Activated CD4-positive, alpha-beta T cell treated with anti-CD3 and anti-CD28 coated beads, Interleukin-2, amount 10 ng/mL, durations not matched to agents 7 days and 5 days (primary cell): ENCODE measurements around the gene ZSCAN21. TPM values are rescaled to one million over a fixed set of nuclear protein-coding genes. Genes with fewer than 3 reads are reported as not detected.

Experiments
- CTCF ChIA-PET: fragments of 350-600 bp; sonication (Branson Sonifier 250); formaldehyde crosslinking; loops from one replicate; lab custom pipeline; 2021; ENCODE audit warnings: antibody characterized with exemption; lab: Charles Lee
- POLR2A ChIA-PET: fragments of 350-600 bp; sonication (Branson Sonifier 250); formaldehyde crosslinking; loops from one replicate; lab custom pipeline; 2021; ENCODE audit warnings: antibody characterized with exemption; lab: Charles Lee
- DNase-seq: peaks from one replicate; pipeline ENCODE4 v3.0.0-alpha.2; 2020
- H3K27ac Mint-ChIP-seq: one replicate; pipeline ENCODE4 v1.8.0; 2021; ENCODE audit warnings: mild to moderate bottlenecking, moderate library complexity, mixed read lengths
- H3K27me3 Mint-ChIP-seq: one replicate; pipeline ENCODE4 v1.8.0; 2021; ENCODE audit warnings: mixed read lengths
- H3K36me3 Mint-ChIP-seq: one replicate; pipeline ENCODE4 v1.8.0; 2021; ENCODE audit warnings: low read depth, mixed read lengths
- H3K4me1 Mint-ChIP-seq: one replicate; pipeline ENCODE4 v1.8.0; 2021; ENCODE audit warnings: mixed read lengths
- H3K4me3 Mint-ChIP-seq: one replicate; pipeline ENCODE4 v1.8.0; 2021; ENCODE audit warnings: mild to moderate bottlenecking, moderate library complexity, mixed read lengths
- H3K9me3 Mint-ChIP-seq: one replicate; pipeline ENCODE4 v1.8.0; 2021; ENCODE audit warnings: mixed read lengths
- total RNA-seq, 2 experiments: library from RNA; stranded (reverse); gene quantifications; one replicate each; pipeline ENCODE4 v1.2.3, GENCODE V29; 2021

Gene ZSCAN21
- total RNA-seq, 2 experiments from 2014 or later: 6.6 to 9.1 TPM

DNA sequence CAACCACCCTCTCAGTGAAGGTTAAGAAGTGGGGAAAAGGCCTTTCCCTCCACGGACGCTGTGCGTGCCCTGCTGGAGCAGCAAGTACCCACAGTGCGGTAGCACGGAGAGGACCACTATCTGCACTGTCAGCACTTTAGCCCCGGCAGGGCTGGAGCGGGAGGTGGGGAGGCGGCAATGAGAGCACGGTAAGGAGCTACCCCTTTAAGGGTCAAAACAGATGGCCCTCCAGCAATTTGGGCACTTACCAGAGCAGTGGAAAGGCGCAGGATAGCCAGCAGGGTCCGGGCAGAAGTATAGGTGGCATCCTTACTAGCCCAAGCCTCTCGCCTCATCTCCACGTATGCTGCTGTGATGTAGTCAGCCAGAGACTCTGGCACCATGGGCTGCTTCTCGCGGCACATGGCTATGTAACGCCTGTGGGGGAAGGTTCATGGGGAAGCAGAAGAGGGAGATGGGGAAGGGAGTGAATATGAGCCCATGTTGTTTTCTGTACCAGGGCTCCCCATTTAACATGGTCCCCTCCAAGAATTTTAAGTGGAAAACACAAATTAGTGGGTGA lies 44.4 kb downstream of the ZSCAN21 start:
- Mint-ChIP-seq H3K36me3 (peaks cover 89% of the 10 kb centered on the region), H3K4me3 (no peak overlapping the region), H3K9me3 (no peaks in the 10 kb centered on the region), H3K27me3 (no peaks in the 10 kb centered on the region), H3K27ac (no peak overlapping the region), H3K4me1 (peaks cover 51% of the 10 kb centered on the region)
- no peak for DNase-seq
- POLR2A ChIA-PET: no interaction called here
- CTCF ChIA-PET: interaction anchor here (1.7 kb wide), 1 partner anchor 12 kb away, joined by 5 read pairs; no protein-coding TSS in a partner anchor

DNA sequence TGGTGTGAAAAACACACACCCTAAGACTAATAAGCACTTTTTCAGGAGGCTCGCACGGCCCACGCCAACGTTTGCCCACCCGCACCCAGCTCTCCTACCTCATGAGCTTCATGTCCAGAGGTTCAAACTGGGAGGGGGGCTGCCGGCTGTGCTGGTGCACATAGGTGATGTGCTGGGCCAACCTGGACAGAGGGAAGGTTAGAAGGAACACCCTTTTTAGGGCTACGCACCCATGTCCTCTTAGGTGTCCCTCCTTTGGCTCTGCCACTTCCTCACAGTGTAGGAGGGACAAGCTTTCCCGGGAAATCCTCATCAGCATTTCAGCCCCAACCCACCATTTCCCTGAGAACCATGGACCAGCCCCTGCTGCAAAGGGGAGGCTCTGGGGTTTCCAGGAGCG lies 45.7 kb downstream of the ZSCAN21 start:
- peaks cover 94% of the 10 kb centered on the region for H3K36me3 Mint-ChIP-seq
- no peaks in the 10 kb centered on the region for H3K9me3 Mint-ChIP-seq
- POLR2A ChIA-PET: no interaction called here
- no peaks in the 10 kb centered on the region for H3K27me3 Mint-ChIP-seq
- CTCF ChIA-PET: interaction anchor here (0.9 kb wide), 1 partner anchor 9 kb away, joined by 3 read pairs; no protein-coding TSS in a partner anchor
- H3K27ac Mint-ChIP-seq: no peak overlapping the region
- peaks cover 52% of the 10 kb centered on the region for H3K4me1 Mint-ChIP-seq
- DNase-seq: no peak
- no peak overlapping the region for H3K4me3 Mint-ChIP-seq

DNA sequence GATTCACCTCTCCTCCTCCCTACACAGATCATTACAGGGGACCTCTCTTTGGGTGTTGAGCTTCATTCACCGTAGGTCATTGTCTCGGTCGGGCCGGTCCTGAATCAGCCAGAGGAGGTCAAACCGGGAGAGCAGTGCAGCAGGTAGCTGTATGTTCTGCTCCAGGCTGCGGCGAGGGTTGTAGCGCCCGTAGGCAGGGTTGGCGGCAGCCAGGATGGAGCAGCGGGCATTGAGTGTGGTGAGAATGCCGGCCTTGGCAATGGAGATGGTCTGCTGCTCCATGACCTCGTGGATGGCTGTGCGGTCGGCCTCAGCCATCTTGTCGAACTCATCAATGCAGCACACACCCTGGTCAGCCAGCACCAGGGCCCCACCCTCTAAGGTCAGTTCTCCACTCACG lies 46.1 kb downstream of the ZSCAN21 start:
- H3K9me3 Mint-ChIP-seq: no peaks in the 10 kb centered on the region
- H3K36me3 Mint-ChIP-seq: peaks cover 94% of the 10 kb centered on the region
- peaks cover 51% of the 10 kb centered on the region for H3K4me1 Mint-ChIP-seq
- ChIA-PET POLR2A (no interaction called here), CTCF (no interaction called here)
- DNase-seq: no peak
- no peak overlapping the region for H3K27ac Mint-ChIP-seq
- H3K4me3 Mint-ChIP-seq: no peak overlapping the region
- no peaks in the 10 kb centered on the region for H3K27me3 Mint-ChIP-seq

DNA sequence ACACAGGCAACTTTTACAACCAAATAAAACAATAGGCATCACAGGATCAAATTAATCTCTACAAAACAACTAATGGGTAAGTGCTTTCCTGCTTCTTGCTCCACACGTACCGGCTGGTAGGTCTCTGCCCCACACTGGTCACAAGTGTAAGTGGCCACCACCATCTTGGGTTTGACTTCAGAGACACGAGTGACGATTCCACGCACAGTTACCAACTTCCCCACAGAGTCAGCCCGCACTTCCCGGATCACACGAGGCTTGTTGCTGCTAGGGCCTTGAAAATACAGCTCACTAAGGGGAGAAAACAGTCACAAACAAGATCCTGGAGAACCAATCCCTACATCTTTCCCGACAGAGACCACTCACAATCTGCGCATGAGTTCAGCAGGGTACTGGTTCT lies 49.3 kb downstream of the ZSCAN21 start:
- ChIA-PET POLR2A (no interaction called here), CTCF (interaction anchor here (0.6 to 0.9 kb wide), 2 partner anchors 8 to 45 kb away, joined by 5 to 7 read pairs; no protein-coding TSS in a partner anchor)
- H3K27ac Mint-ChIP-seq: peak overlapping the region; percentile 78
- H3K9me3 Mint-ChIP-seq: no peaks in the 10 kb centered on the region
- peaks cover 48% of the 10 kb centered on the region for H3K4me1 Mint-ChIP-seq
- H3K4me3 Mint-ChIP-seq: peak overlapping the region; percentile 91
- H3K27me3 Mint-ChIP-seq: no peaks in the 10 kb centered on the region
- H3K36me3 Mint-ChIP-seq: peaks cover 66% of the 10 kb centered on the region
- no peak for DNase-seq

DNA sequence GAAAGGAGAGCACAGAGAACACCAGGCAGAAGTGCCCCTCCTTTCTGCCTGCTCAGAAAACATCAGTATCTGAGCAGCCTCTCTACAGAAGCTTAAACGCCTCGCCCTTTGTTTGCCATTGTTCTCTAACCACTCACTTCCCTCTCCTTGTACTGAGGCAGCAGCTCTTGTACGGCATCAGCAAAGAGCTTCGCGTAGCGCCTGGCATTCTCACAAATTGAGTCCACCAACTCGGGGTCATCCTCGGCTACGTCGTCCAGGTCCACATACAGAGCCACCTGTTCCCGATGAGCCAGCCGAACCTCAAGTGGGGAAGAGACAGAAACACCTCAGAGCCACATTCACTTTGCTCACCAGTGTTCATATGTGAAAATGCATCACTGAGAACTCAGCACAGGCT lies 49.9 kb downstream of the ZSCAN21 start:
- Mint-ChIP-seq H3K4me1 (peaks cover 48% of the 10 kb centered on the region), H3K9me3 (no peaks in the 10 kb centered on the region), H3K4me3 (peak overlapping the region; percentile 91), H3K27me3 (no peaks in the 10 kb centered on the region), H3K27ac (peak overlapping the region; percentile 93), H3K36me3 (peaks cover 64% of the 10 kb centered on the region)
- ChIA-PET POLR2A (interaction anchor here (1.2 to 1.3 kb wide), 2 partner anchors 11 to 27 kb away, joined by 3 to 4 read pairs; partner anchors contain the start of genes COPS6 and MBLAC1), CTCF (interaction anchor here (0.6 to 0.9 kb wide), 3 partner anchors 9 to 68 kb away, joined by 4 to 7 read pairs (median 5); no protein-coding TSS in a partner anchor)
- no peak for DNase-seq

DNA sequence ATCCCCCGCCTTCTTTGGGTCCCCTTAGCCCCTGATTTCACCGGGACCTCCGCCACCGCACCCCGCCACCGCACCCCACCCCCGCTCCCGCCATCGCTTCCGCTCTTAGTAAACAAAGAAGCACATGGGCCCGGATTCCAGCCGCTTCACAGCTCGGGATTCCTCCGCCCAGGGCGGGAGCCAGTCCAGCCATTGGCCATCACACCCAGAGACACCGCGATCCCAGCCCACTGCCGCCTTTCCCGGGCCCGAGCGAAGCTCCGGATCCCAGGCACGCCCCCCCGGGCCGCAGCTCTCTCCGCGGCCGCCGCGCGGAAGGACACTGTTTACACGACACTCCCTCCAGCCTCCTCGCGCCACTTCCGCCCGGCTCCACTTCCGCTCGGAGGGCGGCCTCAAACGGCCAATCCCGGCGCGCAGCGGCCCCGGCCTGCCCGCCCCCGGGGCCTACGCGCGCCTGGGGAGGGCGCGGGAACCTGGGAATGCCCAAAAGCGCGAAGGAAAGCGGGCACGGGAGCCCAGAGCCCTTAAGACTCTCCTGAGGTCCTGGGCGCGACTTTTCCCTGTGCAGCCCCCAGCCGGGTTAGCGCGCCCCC lies 50.9 kb downstream of the ZSCAN21 start:
- CTCF ChIA-PET: interaction anchor here (0.6 to 3.8 kb wide), 13 partner anchors 11 to 110 kb away, joined by 3 to 26 read pairs (median 3); partner anchors contain the start of genes COPS6, MBLAC1 and ZSCAN21
- Mint-ChIP-seq H3K4me1 (peaks cover 48% of the 10 kb centered on the region), H3K27ac (peak overlapping the region; percentile 93), H3K9me3 (no peaks in the 10 kb centered on the region), H3K27me3 (no peaks in the 10 kb centered on the region), H3K4me3 (peak overlapping the region; percentile 91), H3K36me3 (peaks cover 53% of the 10 kb centered on the region)
- POLR2A ChIA-PET: interaction anchor here (1.2 to 1.6 kb wide), 3 partner anchors 10 to 26 kb away, joined by 3 to 10 read pairs (median 4); partner anchors contain the start of genes COPS6 and MBLAC1
- peak; percentile 87 for DNase-seq

DNA sequence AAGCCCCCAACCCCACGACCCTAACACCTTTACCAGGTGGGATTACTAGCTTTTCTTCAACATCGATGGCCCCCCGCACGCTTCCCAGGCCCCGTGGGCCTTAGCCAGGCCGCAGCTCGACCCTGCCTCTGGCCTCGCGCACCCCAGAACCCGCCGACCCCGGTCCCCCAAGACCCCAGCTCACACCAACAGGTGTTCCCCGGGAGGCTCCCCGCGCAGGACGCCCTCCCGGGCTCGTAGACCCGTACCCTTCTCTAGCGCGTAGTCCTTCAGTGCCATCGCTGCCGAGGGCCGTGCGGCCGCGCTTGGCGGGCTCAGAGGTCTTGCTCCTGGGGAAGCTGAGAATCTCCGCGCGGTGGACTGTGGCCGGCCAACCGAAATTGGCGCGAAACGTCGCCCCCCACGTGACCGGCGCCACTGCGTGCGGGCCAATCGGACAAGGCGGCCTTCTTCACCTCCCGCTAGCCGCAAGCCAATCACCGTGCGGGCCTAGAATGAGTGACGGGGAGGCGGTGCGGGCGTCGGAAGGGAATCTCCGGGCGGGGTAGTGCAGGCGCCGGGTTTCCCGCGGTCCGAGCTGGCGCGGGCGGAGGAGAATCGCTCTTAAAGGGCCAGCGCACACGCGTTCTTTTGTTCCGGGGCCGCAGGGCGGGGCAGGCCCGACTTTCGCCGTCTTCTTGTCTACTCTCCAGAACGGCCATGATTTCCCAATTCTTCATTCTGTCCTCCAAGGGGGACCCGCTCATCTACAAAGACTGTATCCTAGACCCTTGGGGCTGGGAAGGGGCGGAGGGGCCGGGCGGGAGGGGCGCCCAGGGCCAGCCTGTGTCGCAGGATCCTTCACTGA lies 51.7 kb downstream of the ZSCAN21 start, which contains the start of the genes AP4M1 and MCM7:
AP4M1 (plus strand) TSS at position 628 of the 847 bp plus-strand sequence; CDS start at position 700, 72 bp downstream.
MCM7 (minus strand) TSS at position 382 of the 847 bp plus-strand sequence; CDS start at position 279, 103 bp downstream.
- ChIA-PET POLR2A (interaction anchor here (1.6 kb wide), 1 partner anchor 11 kb away, joined by 10 read pairs; no protein-coding TSS in a partner anchor), CTCF (interaction anchor here (0.6 to 3.8 kb wide), 14 partner anchors 11 to 111 kb away, joined by 3 to 26 read pairs (median 4); partner anchors contain the start of genes COPS6, MBLAC1 and ZSCAN21)
- peak within 1 kb of the TSS; percentile 91 for H3K4me3 Mint-ChIP-seq
- DNase-seq: peak; percentile 98
- no peaks in the 10 kb centered on the region for H3K27me3 Mint-ChIP-seq
- peaks cover 45% of the 10 kb centered on the region for H3K4me1 Mint-ChIP-seq
- H3K9me3 Mint-ChIP-seq: no peaks in the 10 kb centered on the region
- H3K36me3 Mint-ChIP-seq: peaks cover 46% of the 10 kb centered on the region
- peak within 1 kb of the TSS; percentile 93 for H3K27ac Mint-ChIP-seq

DNA sequence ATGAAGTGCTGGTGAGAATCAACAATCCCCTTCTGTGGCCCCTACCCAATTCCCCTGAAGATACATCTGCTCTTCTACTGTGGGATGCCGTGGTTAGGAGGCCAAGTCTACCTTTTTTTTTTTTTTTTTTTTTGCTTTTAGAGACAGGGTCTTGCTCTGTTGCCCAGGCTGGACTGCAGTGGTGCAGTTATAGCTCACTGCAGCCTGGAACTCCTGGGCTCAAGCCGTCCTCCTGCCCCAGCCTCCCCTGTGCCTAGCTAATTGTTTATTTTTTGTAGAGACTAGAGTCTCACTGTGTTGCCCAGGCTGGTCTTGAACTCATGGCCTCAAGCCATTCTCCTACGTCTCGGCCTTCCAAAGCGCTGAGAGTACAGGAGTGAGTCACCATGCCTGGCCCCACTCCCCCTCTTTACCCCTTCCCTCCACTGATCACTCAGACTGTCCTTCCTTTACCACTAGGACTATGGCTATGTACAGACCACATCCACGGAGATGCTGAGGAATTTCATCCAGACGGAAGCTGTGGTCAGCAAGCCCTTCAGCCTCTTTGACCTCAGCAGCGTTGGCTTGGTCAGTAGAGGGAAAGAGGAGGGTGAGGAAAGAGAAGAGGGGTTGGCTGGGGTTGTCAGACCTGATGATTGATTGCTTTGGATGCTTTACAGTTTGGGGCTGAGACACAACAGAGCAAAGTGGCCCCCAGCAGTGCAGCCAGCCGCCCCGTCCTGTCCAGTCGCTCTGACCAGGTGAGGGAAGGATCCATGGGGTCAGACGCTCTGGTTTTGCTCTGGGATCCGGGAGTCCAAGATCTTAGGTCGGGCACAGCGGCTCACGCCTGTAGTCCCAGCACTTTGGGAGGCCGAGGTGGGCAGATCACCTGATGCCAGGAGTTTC lies 53.6 kb downstream of the ZSCAN21 start:
- Mint-ChIP-seq H3K4me1 (peaks cover 36% of the 10 kb centered on the region), H3K27me3 (no peaks in the 10 kb centered on the region), H3K36me3 (peaks cover 35% of the 10 kb centered on the region), H3K9me3 (no peaks in the 10 kb centered on the region), H3K4me3 (peak overlapping the region; percentile 91), H3K27ac (peak overlapping the region; percentile 70)
- no peak for DNase-seq
- POLR2A ChIA-PET: interaction anchor here (0.6 kb wide), 1 partner anchor 711 kb away, joined by 3 read pairs; no protein-coding TSS in a partner anchor
- CTCF ChIA-PET: interaction anchor here (0.6 to 3.8 kb wide), 8 partner anchors 11 to 173 kb away, joined by 3 to 26 read pairs (median 5); no protein-coding TSS in a partner anchor

DNA sequence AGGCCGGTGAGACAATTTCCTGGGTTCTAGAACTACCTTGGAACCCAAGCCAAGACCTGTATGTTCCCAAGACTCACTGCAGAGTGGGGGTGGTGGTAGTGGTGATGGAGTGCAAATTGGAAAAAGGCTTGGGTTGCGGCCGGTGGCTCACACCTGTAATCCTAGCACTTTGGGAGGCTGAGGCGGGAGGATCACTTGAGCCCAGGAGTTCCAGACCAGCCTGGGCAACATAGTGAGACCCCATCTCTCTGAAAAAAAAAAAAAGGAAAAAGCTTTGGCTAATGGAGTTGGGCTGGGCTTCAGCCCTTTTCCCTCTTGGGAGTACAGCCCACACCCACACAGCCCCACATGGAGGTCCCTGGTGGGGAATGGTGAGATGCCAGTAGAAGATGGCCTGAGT lies 56.0 kb downstream of the ZSCAN21 start:
- Mint-ChIP-seq H3K4me1 (peaks cover 13% of the 10 kb centered on the region), H3K4me3 (no peak overlapping the region), H3K27me3 (no peaks in the 10 kb centered on the region), H3K27ac (no peak overlapping the region), H3K9me3 (no peaks in the 10 kb centered on the region), H3K36me3 (peaks cover 27% of the 10 kb centered on the region)
- POLR2A ChIA-PET: no interaction called here
- no peak for DNase-seq
- CTCF ChIA-PET: interaction anchor here (0.6 to 2.6 kb wide), 4 partner anchors 8 to 25 kb away, joined by 3 to 8 read pairs (median 4); no protein-coding TSS in a partner anchor

DNA sequence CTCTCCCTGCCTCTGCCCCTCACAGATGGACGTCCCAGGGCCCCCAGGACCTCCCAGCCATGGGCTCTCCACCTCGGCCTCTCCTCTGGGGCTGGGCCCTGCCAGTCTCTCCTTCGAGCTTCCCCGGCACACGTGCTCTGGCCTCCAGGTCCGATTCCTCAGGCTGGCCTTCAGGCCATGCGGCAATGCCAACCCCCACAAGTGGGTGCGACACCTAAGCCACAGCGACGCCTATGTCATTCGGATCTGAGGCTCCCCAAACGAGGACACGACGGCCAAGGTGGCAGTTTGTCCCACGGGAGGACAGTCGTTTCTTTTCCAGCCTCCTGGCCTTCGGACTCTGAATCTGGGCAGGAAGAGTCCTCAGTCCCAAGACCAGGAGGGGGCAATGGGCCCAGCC lies 57.1 kb downstream of the ZSCAN21 start:
- H3K36me3 Mint-ChIP-seq: peaks cover 33% of the 10 kb centered on the region
- H3K9me3 Mint-ChIP-seq: no peaks in the 10 kb centered on the region
- DNase-seq: no peak
- H3K4me1 Mint-ChIP-seq: peaks cover 12% of the 10 kb centered on the region
- no peak overlapping the region for H3K4me3 Mint-ChIP-seq
- CTCF ChIA-PET: interaction anchor here (0.6 kb wide), 1 partner anchor 764 kb away, joined by 3 read pairs; no protein-coding TSS in a partner anchor
- POLR2A ChIA-PET: interaction anchor here (0.5 kb wide), 1 partner anchor 568 kb away, joined by 4 read pairs; no protein-coding TSS in a partner anchor
- no peak overlapping the region for H3K27ac Mint-ChIP-seq
- no peaks in the 10 kb centered on the region for H3K27me3 Mint-ChIP-seq

DNA sequence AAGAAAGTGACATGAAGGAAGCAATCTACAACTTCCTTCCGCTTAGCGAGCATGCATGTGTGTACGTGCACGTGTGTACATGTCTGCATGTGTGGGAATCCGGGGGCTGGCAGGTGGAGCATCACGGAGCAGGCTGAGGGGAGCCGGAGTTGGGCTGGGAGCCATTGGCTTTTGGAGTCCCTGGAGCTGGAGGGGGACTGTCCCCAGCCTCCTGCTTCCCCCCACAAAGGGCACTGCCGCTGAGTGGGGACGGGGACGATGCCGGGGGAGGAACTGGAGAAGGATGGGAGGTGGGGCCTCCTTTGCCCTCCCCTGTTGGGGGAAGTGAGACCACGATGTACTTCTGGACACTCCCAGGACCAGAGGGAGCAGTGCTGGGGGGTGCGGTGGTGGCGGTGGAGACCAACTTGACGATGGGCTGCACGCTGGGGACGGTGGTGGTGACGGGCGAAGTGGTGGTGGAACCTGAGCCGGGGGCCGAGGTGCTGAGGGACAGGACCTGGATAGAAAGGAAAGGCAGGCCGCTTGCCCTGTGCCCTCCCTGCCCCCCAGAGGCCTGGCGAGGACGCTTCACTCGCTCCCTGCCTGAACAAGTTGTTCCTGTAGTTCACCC lies 57.7 kb downstream of the ZSCAN21 start:
- ChIA-PET CTCF (interaction anchor here (0.6 to 1.1 kb wide), 2 partner anchors 347 to 765 kb away, joined by 3 to 4 read pairs; no protein-coding TSS in a partner anchor), POLR2A (no interaction called here)
- no peak overlapping the region for H3K27ac Mint-ChIP-seq
- H3K27me3 Mint-ChIP-seq: no peaks in the 10 kb centered on the region
- no peak for DNase-seq
- peaks cover 36% of the 10 kb centered on the region for H3K36me3 Mint-ChIP-seq
- no peaks in the 10 kb centered on the region for H3K9me3 Mint-ChIP-seq
- peaks cover 12% of the 10 kb centered on the region for H3K4me1 Mint-ChIP-seq
- H3K4me3 Mint-ChIP-seq: no peak overlapping the region
